Smooth muscle cell (in vitro differentiated cells): ENCODE measurements around the gene MRPL43. TPM values are rescaled to one million over a fixed set of nuclear protein-coding genes. Genes with fewer than 3 reads are reported as not detected.

Source experiments
- DNase-seq: peaks from one replicate; lab custom pipeline; 2025; ENCODE audit not compliant: unreplicated experiment; lab: John Stamatoyannopoulos, UW
- H2AFZ ChIP-seq: fragments of 200-600 bp; sonication (generic); 2 replicates; pipeline ENCODE4 v1.6.0; 2016; ENCODE audit warnings: antibody characterized with exemption, low read depth, mild to moderate bottlenecking
- H3F3A ChIP-seq: fragments of 200-600 bp; sonication (generic); 2 replicates; pipeline ENCODE4 v1.6.0; 2017; ENCODE audit warnings: antibody characterized with exemption, low read depth
- H3K27ac ChIP-seq: fragments of 200-600 bp; sonication (generic); 2 replicates; pipeline ENCODE4 v1.5.1; 2016; ENCODE audit warnings: low read depth, mild to moderate bottlenecking
- H3K27me3 ChIP-seq: fragments of 200-600 bp; sonication (generic); 2 replicates; pipeline ENCODE4 v1.6.1; 2016; ENCODE audit warnings: low read depth, mild to moderate bottlenecking
- H3K36me3 ChIP-seq: fragments of 200-600 bp; sonication (generic); 2 replicates; pipeline ENCODE4 v1.5.1; 2016; ENCODE audit warnings: low read depth
- H3K4me1 ChIP-seq: fragments of 200-600 bp; sonication (generic); 2 replicates; pipeline ENCODE4 v1.5.1; 2016; ENCODE audit warnings: low read depth
- H3K4me2 ChIP-seq: fragments of 200-600 bp; sonication (generic); 2 replicates; pipeline ENCODE4 v1.6.0; 2016; ENCODE audit warnings: mild to moderate bottlenecking
- H3K4me3 ChIP-seq: fragments of 200-600 bp; sonication (generic); 2 replicates; pipeline ENCODE4 v1.5.1; 2016; ENCODE audit warnings: mild to moderate bottlenecking
- H3K79me2 ChIP-seq: fragments of 200-600 bp; sonication (generic); 2 replicates; pipeline ENCODE4 v1.6.0; 2016; ENCODE audit warnings: low read depth, mild to moderate bottlenecking
- H3K9ac ChIP-seq: fragments of 200-600 bp; sonication (generic); 2 replicates; pipeline ENCODE4 v1.6.0; 2016; ENCODE audit warnings: low read depth
- H3K9me3 ChIP-seq: fragments of 200-600 bp; sonication (generic); replicated peaks from 2 replicates; pipeline ENCODE4 v1.5.1; 2016; ENCODE audit warnings: low read depth
- H4K20me1 ChIP-seq: fragments of 200-600 bp; sonication (generic); 2 replicates; pipeline ENCODE4 v1.6.0; 2016; ENCODE audit warnings: low read depth
- CTCF ChIP-seq: fragments of 200-600 bp; sonication (generic); IDR thresholded peaks from 2 replicates; pipeline ENCODE4 v1.5.1; 2017; ENCODE audit warnings: borderline replicate concordance, mild to moderate bottlenecking, antibody characterized with exemption; ENCODE audit not compliant: insufficient read depth, poor library complexity, severe bottlenecking
- WGBS: methylation state at CpG from one replicate; pipeline ENCODE4 v1.1.7; 2016; ENCODE audit warnings: low lambda C conversion rate; 5-methylcytosine and 5-hydroxymethylcytosine counted together
- polyA plus RNA-seq: library from polyadenylated mRNA; unstranded; fragments of >200 nt; fragmentation: Nextera tagmentation; extraction: Ambion mirVana; gene quantifications from 2 replicates; pipeline ENCODE4 v1.2.1, GENCODE V29; 2016
- total RNA-seq: library from RNA; depleted of rRNA; stranded (reverse); fragments of >200 nt; gene quantifications from 2 replicates; pipeline ENCODE4 v1.2.3, GENCODE V29; 2014

Gene MRPL43
- total and polyA plus RNA-seq, 2 experiments from 2014 or later = 89.9 to 120 TPM

GRCh38 chr10:100972904-100973535 is 14.3 kb downstream of the MRPL43 start:
- H3K9ac ChIP-seq = no peak overlapping the region
- H3K4me1 ChIP-seq = no peaks in the 10 kb centered on the region
- H3F3A ChIP-seq = peaks cover 6% of the 10 kb centered on the region
- DNase-seq = no peak
- H3K36me3 ChIP-seq = no peaks in the 10 kb centered on the region
- 95% methylated on average over 6 of the region's 6 CpGs for WGBS
- no peak overlapping the region for H3K4me2 ChIP-seq
- H4K20me1 ChIP-seq = no peaks in the 10 kb centered on the region
- no peaks in the 10 kb centered on the region for H3K79me2 ChIP-seq
- H3K4me3 ChIP-seq = no peak overlapping the region
- H3K27ac ChIP-seq = no peak overlapping the region
- TF ChIP-seq CTCF = no peak
- H2AFZ ChIP-seq = no peak overlapping the region
- H3K27me3 ChIP-seq = no peaks in the 10 kb centered on the region
- no peaks in the 10 kb centered on the region for H3K9me3 ChIP-seq

- Histone ChIP-seq H3K9me3 (no peaks in the 10 kb centered on the region), H3K36me3 (no peaks in the 10 kb centered on the region), H3K9ac (no peak overlapping the region), H3K27ac (no peak overlapping the region), H3K27me3 (no peaks in the 10 kb centered on the region), H3K79me2 (no peaks in the 10 kb centered on the region), H3F3A (peaks cover 6% of the 10 kb centered on the region), H3K4me1 (no peaks in the 10 kb centered on the region), H2AFZ (no peak overlapping the region), H4K20me1 (no peaks in the 10 kb centered on the region), H3K4me2 (no peak overlapping the region), H3K4me3 (no peak overlapping the region)
- 77% methylated on average over 13 of the region's 13 CpGs for WGBS
- no peak for TF ChIP-seq CTCF
- no peak for DNase-seq
These were observed 15.0 kb downstream of the MRPL43 start for GRCh38 chr10:100972115-100972903.

- Histone ChIP-seq H3K4me2 (no peak overlapping the region), H2AFZ (no peak overlapping the region), H3K4me1 (no peaks in the 10 kb centered on the region), H3F3A (peaks cover 6% of the 10 kb centered on the region), H4K20me1 (no peaks in the 10 kb centered on the region), H3K9me3 (no peaks in the 10 kb centered on the region), H3K27me3 (no peaks in the 10 kb centered on the region), H3K27ac (no peak overlapping the region), H3K4me3 (peak overlapping the region; percentile 10), H3K9ac (no peak overlapping the region), H3K79me2 (no peaks in the 10 kb centered on the region), H3K36me3 (no peaks in the 10 kb centered on the region)
- WGBS = 87% methylated on average over 4 of the region's 4 CpGs
- no peak for DNase-seq
- TF ChIP-seq CTCF = no peak
These were observed 16.1 kb downstream of the MRPL43 start for GRCh38 chr10:100970914-100971811.
